ENCODE measurements around the gene NFIC.
"Not testable (repeated sequence)": the region's sequence is repeated elsewhere in the genome, so short reads cannot be mapped to it uniquely, and the experiment has no call there.

Gene NFIC

GRCh38 chr19:3387645-3388589, 21.5 kb downstream of the NFIC start:
- H3K4me3 ChIP-seq (replicated peaks; ENCODE audit: low read depth, low read length) = no peak overlapping the region
- no peak for TF ChIP-seq CTCF (IDR thresholded peaks at IDR 0.05; ENCODE audit: low read length, missing control alignments)

GRCh38 chr19:3389446-3389778, 23.0 kb downstream of the NFIC start:
- H3K4me3 ChIP-seq (replicated peaks; ENCODE audit: low read depth, low read length) = no peak overlapping the region
- DNase-seq (ENCODE audit: low read depth) = no peak
- TF ChIP-seq CTCF (IDR thresholded peaks at IDR 0.05; ENCODE audit: low read length, missing control alignments) = no peak

More at GRCh38 chr19:3387645-3388589, 21.5 kb downstream of the NFIC start:
- DNase-seq (ENCODE audit: low read depth) = no peak

GRCh38 chr19:3389876-3390371, 23.5 kb downstream of the NFIC start:
- no peak for TF ChIP-seq CTCF (IDR thresholded peaks at IDR 0.05; ENCODE audit: low read length, missing control alignments)
- DNase-seq (ENCODE audit: low read depth) = no peak

GRCh38 chr19:3391911-3392310, 25.5 kb downstream of the NFIC start:
- H3K4me3 ChIP-seq (replicated peaks; ENCODE audit: low read depth, low read length); DNase-seq (ENCODE audit: low read depth): not testable (repeated sequence)

More at GRCh38 chr19:3389876-3390371, 23.5 kb downstream of the NFIC start:
- no peak overlapping the region for H3K4me3 ChIP-seq (replicated peaks; ENCODE audit: low read depth, low read length)

- H3K4me3 ChIP-seq (replicated peaks; ENCODE audit: low read depth, low read length) = no peak overlapping the region
- no peak for TF ChIP-seq CTCF (IDR thresholded peaks at IDR 0.05; ENCODE audit: low read length, missing control alignments)
- no peak for DNase-seq (ENCODE audit: low read depth)
Observed at GRCh38 chr19:3392480-3392879, 26.1 kb downstream of the NFIC start.

- H3K4me3 ChIP-seq (replicated peaks; ENCODE audit: low read depth, low read length) = no peak overlapping the region
- TF ChIP-seq CTCF (IDR thresholded peaks at IDR 0.05; ENCODE audit: low read length, missing control alignments) = no peak
- no peak for DNase-seq (ENCODE audit: low read depth)
Observed at GRCh38 chr19:3396881-3397265, 30.5 kb downstream of the NFIC start.

GRCh38 chr19:3397266-3398022, 31.1 kb downstream of the NFIC start:
- no peak for DNase-seq (ENCODE audit: low read depth)
- H3K4me3 ChIP-seq (replicated peaks; ENCODE audit: low read depth, low read length) = no peak overlapping the region
- TF ChIP-seq CTCF (IDR thresholded peaks at IDR 0.05; ENCODE audit: low read length, missing control alignments) = no peak

Data from fibroblast of pulmonary artery (primary cell).